UCSD-AML1 (cell line): ENCODE data around the gene CLEC4C.

ENCODE experiments used
- DNase-seq: peaks from one replicate; lab custom pipeline; 2025; ENCODE audit not compliant: unreplicated experiment; lab: John Stamatoyannopoulos, UW

Gene CLEC4C

GRCh38 chr12:7729746-7730145 lies 17.4 kb downstream of the CLEC4C start:
- DNase-seq: no peak

GRCh38 chr12:7723926-7724325 lies 23.2 kb downstream of the CLEC4C start:
- DNase-seq: no peak

GRCh38 chr12:7719946-7720730 lies 27.0 kb downstream of the CLEC4C start:
- no peak for DNase-seq

- DNase-seq: peak; percentile 10
These were observed 30.8 kb downstream of the CLEC4C start for GRCh38 chr12:7716381-7716780.

GRCh38 chr12:7712841-7713442 lies 34.2 kb downstream of the CLEC4C start:
- DNase-seq: no peak

DNA sequence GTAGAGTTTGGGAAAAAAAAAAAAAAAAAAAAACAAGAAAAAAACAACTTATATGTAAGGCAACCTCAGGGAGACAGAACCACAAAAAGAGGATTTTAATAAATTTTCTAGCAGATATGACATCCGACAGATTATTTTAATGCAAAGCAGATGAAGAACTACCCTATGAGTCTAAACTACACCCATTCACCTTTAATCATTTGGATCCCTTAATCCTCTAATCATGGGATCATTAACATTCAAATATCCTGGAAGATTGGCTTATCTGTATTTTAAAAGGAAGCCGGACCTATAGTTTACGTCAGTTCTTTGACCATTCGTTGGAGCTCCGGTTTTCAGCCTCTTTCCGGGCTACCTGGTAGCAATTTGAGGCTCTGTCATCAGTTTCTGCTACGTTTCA lies 36.0 kb downstream of the CLEC4C start, which contains the start of gene DPPA3:
DPPA3 (plus strand) TSS at position 301 of the 400 bp plus-strand sequence. CDS start 138 bp downstream, outside the sequence.
- DNase-seq: no peak

DNA sequence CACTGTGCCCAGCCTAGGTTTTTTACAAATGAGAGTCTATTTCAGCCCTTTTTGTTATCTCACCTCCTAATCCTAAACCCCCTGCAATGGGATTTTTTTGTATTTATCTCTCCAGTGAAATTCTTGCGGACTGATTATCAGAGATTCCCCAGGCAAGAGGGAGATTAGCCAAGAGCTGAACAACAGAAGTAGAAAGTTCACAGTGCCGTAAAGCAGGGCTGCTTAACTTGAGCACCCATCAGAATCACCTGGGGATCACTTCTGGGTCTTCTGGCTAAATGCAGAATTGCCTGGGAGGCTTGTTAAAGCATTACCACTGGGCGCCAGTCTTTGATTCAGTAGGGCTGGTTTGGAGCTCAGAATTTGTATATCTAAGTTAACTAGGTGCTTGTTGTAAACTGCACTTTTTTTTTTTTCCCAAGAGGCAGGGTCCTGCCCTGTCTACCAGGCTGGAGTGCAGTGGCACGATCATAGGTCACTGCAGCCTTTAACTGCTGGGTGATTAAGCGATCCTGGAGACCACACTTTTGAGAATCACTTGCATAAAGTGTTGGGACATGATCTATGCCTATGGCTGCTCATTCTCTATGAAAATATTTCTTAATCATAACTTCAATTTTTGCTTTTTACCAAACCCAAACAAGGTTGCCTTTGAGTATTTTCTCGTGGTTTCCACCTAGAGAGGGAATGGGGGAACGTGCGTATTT lies 37.1 kb downstream of the CLEC4C start:
- no peak for DNase-seq

DNA sequence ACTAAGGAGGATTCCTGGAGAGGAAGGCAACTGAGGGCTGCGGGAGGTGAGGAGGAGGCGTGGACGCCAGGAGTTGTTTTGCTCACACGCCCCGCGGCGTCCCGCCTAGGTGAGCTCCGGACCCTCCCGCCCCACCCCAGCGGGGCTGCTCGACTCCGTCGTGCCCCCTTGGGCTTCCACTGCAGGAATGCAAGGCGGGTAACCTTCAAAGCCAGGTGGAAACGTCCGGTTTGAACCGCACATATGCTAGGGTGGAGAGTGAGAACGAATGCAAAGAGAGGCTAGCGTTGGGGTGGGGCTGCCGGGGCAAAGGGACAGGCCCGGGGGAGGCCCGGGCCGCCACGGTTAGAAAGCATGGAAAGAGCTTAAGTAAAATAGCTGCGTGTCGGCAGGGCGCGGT lies 41.3 kb downstream of the CLEC4C start:
- no peak for DNase-seq

DNA sequence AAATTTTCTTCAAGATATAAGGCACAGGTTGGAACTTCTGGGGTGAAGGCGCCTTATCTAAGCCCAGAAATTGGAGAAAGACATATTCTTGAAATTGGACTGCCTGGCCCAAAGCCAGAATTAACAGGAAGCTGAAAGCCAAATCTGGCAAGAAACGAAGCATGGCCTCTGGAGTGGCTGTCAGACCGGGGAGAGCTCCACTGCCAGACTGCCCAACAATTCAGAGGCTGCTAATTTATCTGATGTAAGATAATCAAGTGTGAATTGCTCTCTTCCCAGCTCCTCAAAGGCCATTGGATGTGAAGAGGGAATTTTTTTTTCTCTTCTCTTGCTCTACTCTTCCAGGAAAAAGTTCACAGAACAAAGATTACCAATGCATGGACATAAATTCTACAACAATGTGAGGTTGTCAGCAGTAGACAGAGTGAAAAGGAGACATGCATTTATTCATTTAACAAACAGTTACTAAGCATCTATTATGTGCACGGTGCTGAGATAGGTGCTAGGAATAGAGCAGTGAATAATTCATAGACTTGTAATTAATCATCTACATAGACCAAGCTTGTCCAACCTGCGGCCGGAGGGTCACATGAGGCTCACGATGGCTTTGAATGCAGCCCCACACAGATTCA lies 51.5 kb downstream of the CLEC4C start, which contains the start of gene GDF3:
GDF3 (minus strand) TSS at position 210 of the 632 bp plus-strand sequence; CDS start at position 163, 47 bp downstream.
- DNase-seq: peak; percentile 59

- DNase-seq: no peak
These were observed 52.0 kb downstream of the CLEC4C start for GRCh38 chr12:7695237-7695560.

- DNase-seq: no peak
These were observed 52.5 kb downstream of the CLEC4C start for GRCh38 chr12:7694556-7695236.

DNA sequence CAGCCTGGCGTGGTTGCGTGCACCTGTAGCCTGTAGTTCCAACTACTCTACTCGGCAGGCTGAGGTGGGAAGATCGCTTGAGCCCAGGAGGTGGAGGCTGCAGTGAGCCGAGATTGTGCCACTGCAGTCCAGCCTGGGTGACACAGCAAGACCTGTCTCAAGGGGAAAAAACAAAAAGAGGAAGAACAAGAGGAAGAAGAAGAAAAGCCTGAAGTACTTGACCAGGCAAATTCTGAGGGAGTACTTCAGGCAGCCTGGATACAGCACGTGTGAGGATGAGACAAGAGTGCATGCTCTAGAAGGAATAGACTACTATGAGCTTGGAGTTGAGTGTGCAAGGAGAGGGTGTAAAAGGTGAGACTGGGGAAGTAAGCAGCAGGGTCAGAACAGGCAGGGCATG lies 53.4 kb downstream of the CLEC4C start:
- DNase-seq: peak; percentile 24

DNA sequence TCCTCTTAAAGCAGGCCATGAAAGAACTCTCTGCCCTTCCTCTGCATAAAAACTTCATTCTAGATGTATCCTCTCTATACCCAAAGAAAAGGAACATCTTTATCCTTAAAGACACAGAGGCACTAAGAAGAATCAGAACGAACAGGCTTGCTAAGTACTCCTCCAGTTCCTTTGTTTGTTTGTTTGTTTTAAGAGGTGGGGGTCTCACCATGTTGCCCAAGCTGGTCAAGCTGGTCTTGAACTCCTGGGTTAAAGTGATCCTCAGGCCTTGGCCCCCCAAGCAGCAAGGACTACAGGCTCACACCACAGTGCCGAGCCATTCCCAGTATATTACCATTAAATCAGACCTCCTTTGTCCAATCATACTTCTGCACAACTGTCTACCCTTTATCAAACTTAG lies 65.6 kb downstream of the CLEC4C start:
- DNase-seq: no peak
